Esophagus (tissue), 2 donors: ENCODE measurements around the gene GTF2I. TPM values are rescaled to one million over a fixed set of nuclear protein-coding genes. Genes with fewer than 3 reads are reported as not detected.
"Not testable (repeated sequence)": the region's sequence is repeated elsewhere in the genome, so short reads cannot be mapped to it uniquely, and the experiment has no call there.

ENCODE experiments used
- H3K27ac ChIP-seq, 2 donors: one replicate each; pipeline ENCODE4 v1.5.1; 2013; ENCODE audit warnings: low read depth in 2 of 2, mild to moderate bottlenecking in 2 of 2, inconsistent platforms in 1 of 2, low read length in 1 of 2, moderate library complexity in 1 of 2
- H3K27me3 ChIP-seq, 2 donors: one replicate each; pipeline ENCODE4 v1.6.1; 2013; ENCODE audit warnings: low read length in 2 of 2, control low read depth in 1 of 2, mild to moderate bottlenecking in 1 of 2; ENCODE audit not compliant: insufficient read depth in 2 of 2, control insufficient read depth in 1 of 2
- H3K36me3 ChIP-seq, 2 donors: one replicate each; pipeline ENCODE4 v1.6.1; 2013; ENCODE audit warnings: low read length in 1 of 2; ENCODE audit not compliant: control insufficient read depth in 2 of 2, insufficient read depth in 2 of 2
- H3K4me1 ChIP-seq, 2 donors: one replicate each; pipeline ENCODE4 v1.6.1; 2013; ENCODE audit warnings: low read length in 1 of 2; ENCODE audit not compliant: control insufficient read depth in 2 of 2, insufficient read depth in 2 of 2
- H3K4me3 ChIP-seq, 2 donors: one replicate each; pipeline ENCODE4 v1.5.1; 2013; ENCODE audit warnings: low read length in 2 of 2, mild to moderate bottlenecking in 2 of 2, low read depth in 1 of 2, moderate library complexity in 1 of 2
- H3K9me3 ChIP-seq, 2 donors: one replicate each; pipeline ENCODE4 v1.6.1; 2013; ENCODE audit warnings: mild to moderate bottlenecking in 2 of 2, low read depth in 1 of 2, low read length in 1 of 2, moderate library complexity in 1 of 2; ENCODE audit not compliant: control insufficient read depth in 2 of 2, insufficient read depth in 1 of 2
- WGBS, 2 donors: extraction: QIAGEN DNeasy Blood & Tissue Kit; methylation state at CpG; one replicate each; pipeline ENCODE4 v1.1.7; 2013; 5-methylcytosine and 5-hydroxymethylcytosine counted together
- polyA plus RNA-seq, 2 donors: library from polyadenylated mRNA; stranded (reverse); fragments of 200-250 nt; gene quantifications; one replicate each; pipeline ENCODE4 v1.2.3, GENCODE V29; 2013
- donor health status: healthy with polysubstance abuse.
- donor health status: Bipolar disorder and iron deficiency.

GTF2I gene
- polyA plus RNA-seq, 2 donors = 33.5 to 40.9 TPM

GRCh38 chr7:74627661-74628411, 29.7 kb upstream of the GTF2I start:
- Histone ChIP-seq H3K27ac (peak overlapping the region; percentile 62 to 84), H3K4me3 (no peak overlapping the region), H3K36me3 (no peaks in the 10 kb centered on the region)

GRCh38 chr7:74632505-74632904, 25.0 kb upstream of the GTF2I start:
- Histone ChIP-seq H3K4me3 (no peak overlapping the region), H3K36me3 (peaks cover 0 to 2% of the 10 kb centered on the region in 2 donors), H3K27ac (no peak overlapping the region), H3K9me3 (no peaks in the 10 kb centered on the region), H3K4me1 (peaks cover 2 to 4% of the 10 kb centered on the region in 2 donors), H3K27me3 (no peaks in the 10 kb centered on the region)
- WGBS, 2 donors = 59% methylated on average over 8 of the region's 8 CpGs

More at GRCh38 chr7:74627661-74628411, 29.7 kb upstream of the GTF2I start:
- 23 to 24% methylated on average over 12 of the region's 12 CpGs for WGBS, 2 donors
- H3K9me3 ChIP-seq = no peaks in the 10 kb centered on the region
- H3K27me3 ChIP-seq = no peaks in the 10 kb centered on the region
- H3K4me1 ChIP-seq = no peaks in the 10 kb centered on the region

DNA sequence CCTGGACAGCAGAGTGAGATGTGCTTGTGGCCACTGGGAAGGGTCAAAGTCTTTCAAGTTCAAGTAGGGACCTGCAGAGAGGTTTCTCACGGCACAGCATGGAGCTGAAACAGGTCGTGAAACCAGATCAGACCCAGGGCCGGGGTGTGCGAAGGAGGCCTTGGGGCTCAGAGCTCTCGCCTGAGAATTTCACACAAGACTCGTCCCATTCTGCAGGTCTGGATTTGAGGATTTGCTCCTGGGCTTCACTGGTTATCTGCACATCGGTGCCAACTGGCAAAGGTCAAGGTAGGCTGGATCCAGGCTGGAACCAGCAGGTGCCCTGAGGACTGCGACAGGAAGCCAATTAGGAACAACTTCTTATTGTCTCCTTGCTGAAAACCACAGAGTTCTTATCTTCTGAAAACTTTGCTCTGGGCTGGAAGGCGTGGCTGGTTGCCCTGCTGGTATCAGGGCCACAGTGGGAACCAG, 24.0 kb upstream of the GTF2I start:
- Histone ChIP-seq H3K4me3 (no peak overlapping the region), H3K27me3 (no peaks in the 10 kb centered on the region), H3K9me3 (no peaks in the 10 kb centered on the region), H3K27ac (peak overlapping the region in 1 of 2 donors; percentile 55), H3K4me1 (peaks cover 2 to 4% of the 10 kb centered on the region in 2 donors), H3K36me3 (peaks cover 0 to 2% of the 10 kb centered on the region in 2 donors)
- 51 to 62% methylated on average over 9 of the region's 9 CpGs for WGBS, 2 donors

DNA sequence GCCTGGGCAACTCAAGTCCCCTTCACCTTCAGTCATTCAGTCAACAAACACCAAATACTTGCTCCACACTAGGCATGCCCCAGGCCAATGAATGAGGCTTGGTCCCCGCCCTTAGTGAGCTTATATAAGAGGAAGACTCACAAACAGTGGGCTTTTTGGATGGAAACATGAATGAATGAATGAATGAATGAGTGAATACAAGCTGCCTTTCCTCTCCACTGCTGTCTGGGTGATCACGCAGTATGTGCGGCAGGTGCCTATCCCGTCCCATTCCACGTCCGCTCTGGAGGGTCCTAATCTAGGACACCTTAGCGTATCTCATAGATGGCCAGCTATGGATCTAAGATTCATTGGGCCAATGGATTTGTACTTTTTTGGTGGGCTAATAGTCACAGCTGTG, 19.8 kb upstream of the GTF2I start:
- Histone ChIP-seq H3K27me3 (no peaks in the 10 kb centered on the region), H3K9me3 (no peaks in the 10 kb centered on the region), H3K36me3 (peaks cover 0 to 2% of the 10 kb centered on the region in 2 donors), H3K27ac (no peak overlapping the region), H3K4me3 (no peak overlapping the region), H3K4me1 (peaks cover 2 to 4% of the 10 kb centered on the region in 2 donors)
- WGBS, 2 donors = 95% methylated on average over 7 of the region's 7 CpGs

DNA sequence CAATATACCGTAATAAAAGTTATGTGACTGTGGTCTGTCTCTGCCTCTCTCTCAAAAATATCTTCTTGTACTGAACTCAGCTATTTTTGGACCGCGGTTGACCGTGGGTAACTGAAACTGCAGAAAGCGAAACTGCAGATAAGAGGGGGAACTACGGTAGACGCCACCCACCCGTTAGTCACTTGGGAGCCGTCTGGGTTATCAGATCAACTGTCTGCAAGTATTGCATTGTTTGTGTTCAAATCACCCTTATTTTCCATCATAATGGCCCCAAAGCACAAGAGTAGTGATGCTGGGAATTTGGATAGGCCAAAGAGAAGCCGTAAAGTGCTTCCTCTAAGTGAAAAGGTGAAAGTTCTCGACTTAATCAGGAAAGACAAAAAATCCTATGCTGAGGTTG, 7.5 kb upstream of the GTF2I start:
- not testable (repeated sequence) for H3K4me3 ChIP-seq, H3K27me3 ChIP-seq, H3K36me3 ChIP-seq, H3K9me3 ChIP-seq, H3K4me1 ChIP-seq
- WGBS, 2 donors = 33 to 45% methylated on average over 10 of the region's 11 CpGs
- peak overlapping the region in 1 of 2 donors; percentile 22 for H3K27ac ChIP-seq

GRCh38 chr7:74650493-74651132, 6.9 kb upstream of the GTF2I start:
- H3K36me3 ChIP-seq, H3K4me1 ChIP-seq, H3K4me3 ChIP-seq, H3K27me3 ChIP-seq, H3K9me3 ChIP-seq: not testable (repeated sequence)
- peak overlapping the region in 1 of 2 donors; percentile 4 for H3K27ac ChIP-seq
- WGBS, 2 donors = 68 to 77% methylated on average over 6 to 7 of the region's 9 CpGs

DNA sequence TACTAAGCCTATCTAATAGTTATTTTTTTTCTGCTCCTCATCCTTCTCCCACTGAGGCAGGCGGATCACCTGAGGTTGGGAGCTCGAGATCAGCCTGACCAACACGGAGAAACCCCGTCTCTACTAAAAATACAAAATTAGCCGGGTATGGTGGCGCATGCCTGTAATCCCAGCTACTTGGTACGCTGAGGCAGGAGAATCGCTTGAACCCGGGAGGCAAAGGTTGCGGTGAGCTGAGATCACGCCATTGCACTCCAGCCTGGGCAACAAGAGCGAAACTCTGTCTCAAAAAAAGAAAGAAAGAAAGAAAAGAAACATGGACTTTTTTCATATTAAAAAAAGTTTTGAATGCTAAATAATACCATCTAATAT, 6.4 kb upstream of the GTF2I start:
- H3K9me3 ChIP-seq = not testable (repeated sequence)
- WGBS, 2 donors = 85 to 95% methylated on average over 12 of the region's 12 CpGs

GRCh38 chr7:74653686-74654181, 3.8 kb upstream of the GTF2I start:
- H3K27me3 ChIP-seq = no peaks in the 10 kb centered on the region
- no peaks in the 10 kb centered on the region for H3K36me3 ChIP-seq
- H3K27ac ChIP-seq = no peak overlapping the region
- no peak overlapping the region for H3K4me3 ChIP-seq
- H3K4me1 ChIP-seq = no peaks in the 10 kb centered on the region
- no peaks in the 10 kb centered on the region for H3K9me3 ChIP-seq
- 77 to 95% methylated on average over 11 of the region's 11 CpGs for WGBS, 2 donors

More for the DNA sequence above, 6.4 kb upstream of the GTF2I start:
- not testable (repeated sequence) for H3K27me3 ChIP-seq, H3K36me3 ChIP-seq, H3K4me3 ChIP-seq, H3K27ac ChIP-seq, H3K4me1 ChIP-seq

GRCh38 chr7:74654811-74655210, 2.7 kb upstream of the GTF2I start:
- no peak overlapping the region for H3K4me3 ChIP-seq
- H3K9me3 ChIP-seq = no peaks in the 10 kb centered on the region
- no peak overlapping the region for H3K27ac ChIP-seq
- peaks cover 0 to 3% of the 10 kb centered on the region in 2 donors for H3K4me1 ChIP-seq
- no peaks in the 10 kb centered on the region for H3K36me3 ChIP-seq
- 88 to 90% methylated on average over 5 of the region's 5 CpGs for WGBS, 2 donors
- H3K27me3 ChIP-seq = no peaks in the 10 kb centered on the region
